PFSK-1 (cell line): Measurements from ENCODE around the gene CTDNEP1.

Experiments
- FOXP2 ChIP-seq: optimal IDR thresholded peaks from 2 replicates; pipeline ENCODE3; 2011; ENCODE audit warnings: borderline replicate concordance, control low read depth, inconsistent platforms; ENCODE audit not compliant: insufficient read depth; ENCODE audit errors: extremely low read length, extremely low read depth
- SIN3A ChIP-seq: IDR thresholded peaks from 2 replicates; pipeline ENCODE4 v1.6.1; 2012; ENCODE audit warnings: mild to moderate bottlenecking, low read length, moderate library complexity, borderline replicate concordance; ENCODE audit not compliant: insufficient read depth

GRCh38 chr17:7250695-7251627 is 573 bp downstream of the CTDNEP1 start:
- TF ChIP-seq SIN3A (no peak), FOXP2 (no peak)
